Right hindlimb (tissue), 1 donor: ENCODE data around the gene PCDH9.
"Not testable (repeated sequence)": the region's sequence is repeated elsewhere in the genome, so short reads cannot be mapped to it uniquely, and the experiment has no call there.

Experiments
- DNase-seq: peaks from one replicate; pipeline ENCODE4 v3.0.0-alpha.2; 2018

Gene PCDH9

GRCh38 chr13:66821551-66821950, 408.6 kb downstream of the PCDH9 start:
- DNase-seq: no peak

DNA sequence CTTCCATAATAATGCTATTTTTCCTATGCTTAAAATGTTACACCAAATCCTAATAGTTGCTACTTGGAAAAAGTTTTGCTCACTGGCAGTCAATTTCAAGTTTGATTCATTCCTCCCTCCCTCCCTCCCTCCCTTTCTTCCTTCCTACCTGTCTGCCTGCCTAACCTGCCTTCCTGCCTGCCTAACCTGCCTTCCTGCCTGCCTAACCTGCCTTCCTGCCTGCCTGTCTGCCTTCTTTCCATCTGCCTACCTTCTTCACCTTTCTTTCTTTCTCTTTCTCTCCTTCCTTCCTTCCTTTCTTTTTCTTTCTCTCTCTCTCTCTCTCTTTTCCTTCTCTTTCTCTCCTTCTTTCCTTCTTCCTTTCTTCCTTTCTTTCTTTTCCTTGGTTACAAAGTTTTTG, 418.7 kb downstream of the PCDH9 start:
- no peak for DNase-seq

- DNase-seq: no peak
Observed at GRCh38 chr13:66809485-66809884, 420.7 kb downstream of the PCDH9 start.

DNA sequence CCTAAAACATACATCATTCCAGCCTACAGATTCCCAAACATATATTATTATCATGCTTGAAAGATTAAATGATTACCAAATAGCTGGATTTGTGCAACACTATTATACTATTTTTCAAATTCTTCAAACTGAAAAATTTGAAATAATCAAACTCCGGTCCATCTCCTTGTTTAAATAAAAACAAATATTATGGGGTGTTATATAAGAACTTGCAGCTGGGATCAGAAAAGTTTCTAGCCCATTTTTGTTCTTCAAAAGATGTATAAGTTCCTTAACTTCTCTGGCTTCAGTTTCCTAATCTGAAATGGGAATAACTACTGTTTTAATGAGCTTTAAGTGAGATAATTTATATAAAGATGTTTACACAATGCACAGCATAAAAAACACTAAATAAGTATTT, 422.9 kb downstream of the PCDH9 start:
- DNase-seq: no peak

DNA sequence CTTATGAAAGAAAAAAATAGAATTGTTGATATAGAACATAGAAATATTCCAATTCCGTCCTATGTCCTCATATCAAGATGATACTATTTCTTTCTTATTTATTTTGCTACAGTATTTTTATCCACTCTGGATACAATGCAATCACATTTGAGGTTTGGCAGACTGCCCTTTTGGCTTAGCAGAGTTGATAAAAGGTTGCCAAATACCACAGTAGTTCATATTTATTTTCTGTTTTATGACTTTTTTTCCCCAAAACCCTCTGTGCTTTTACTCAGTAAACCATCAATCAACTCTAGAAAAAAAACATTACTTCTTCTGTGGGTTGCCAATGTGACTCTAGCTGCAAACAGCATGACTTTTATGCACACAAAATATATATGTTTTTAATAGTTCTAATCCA, 424.5 kb downstream of the PCDH9 start:
- peak; percentile 38 for DNase-seq

- peak; percentile 36 for DNase-seq
Observed at GRCh38 chr13:66803808-66804456, 426.2 kb downstream of the PCDH9 start.

GRCh38 chr13:66803013-66803807, 426.9 kb downstream of the PCDH9 start:
- DNase-seq: no peak

DNA sequence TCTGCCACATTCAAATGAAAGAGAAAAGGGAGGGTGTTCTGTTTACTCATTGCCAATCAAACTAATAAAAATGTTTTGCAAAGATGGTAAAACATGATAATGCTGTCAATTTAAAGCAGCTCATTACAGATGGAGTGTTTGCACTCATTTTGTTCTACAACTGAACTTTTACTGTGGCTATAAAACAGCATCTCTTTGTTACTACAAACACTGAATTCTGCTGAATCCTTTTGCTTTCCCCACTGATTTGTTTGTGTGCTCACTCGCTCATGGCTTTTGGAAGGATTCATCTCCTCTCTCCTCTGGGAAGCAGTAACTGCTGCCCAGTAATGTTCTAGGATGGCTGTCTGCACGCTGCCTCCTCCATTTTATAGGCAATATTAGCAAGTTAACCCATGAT, 434.5 kb downstream of the PCDH9 start:
- DNase-seq: no peak

- DNase-seq: no peak
Observed at GRCh38 chr13:66794340-66795031, 435.6 kb downstream of the PCDH9 start.

GRCh38 chr13:66790861-66791260, 439.3 kb downstream of the PCDH9 start:
- DNase-seq: no peak

DNA sequence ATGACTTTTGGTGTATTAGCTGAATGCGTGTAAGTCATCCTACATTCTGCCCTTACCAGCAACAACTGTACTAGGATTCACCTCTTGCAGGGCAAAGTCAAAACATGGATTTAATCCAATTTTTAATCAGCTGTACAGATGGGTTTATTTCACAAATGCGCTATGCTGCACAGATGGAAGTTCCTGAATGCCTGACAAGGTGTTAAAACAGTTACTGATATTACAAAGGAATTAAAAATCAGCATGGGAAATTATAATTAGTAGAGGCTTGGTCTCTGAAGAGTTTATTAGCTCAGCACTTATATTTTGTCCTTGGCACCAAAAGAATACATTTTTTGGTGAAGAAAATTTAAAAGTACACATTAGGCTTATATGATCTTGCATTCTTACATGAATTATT, 448.9 kb downstream of the PCDH9 start:
- no peak for DNase-seq

DNA sequence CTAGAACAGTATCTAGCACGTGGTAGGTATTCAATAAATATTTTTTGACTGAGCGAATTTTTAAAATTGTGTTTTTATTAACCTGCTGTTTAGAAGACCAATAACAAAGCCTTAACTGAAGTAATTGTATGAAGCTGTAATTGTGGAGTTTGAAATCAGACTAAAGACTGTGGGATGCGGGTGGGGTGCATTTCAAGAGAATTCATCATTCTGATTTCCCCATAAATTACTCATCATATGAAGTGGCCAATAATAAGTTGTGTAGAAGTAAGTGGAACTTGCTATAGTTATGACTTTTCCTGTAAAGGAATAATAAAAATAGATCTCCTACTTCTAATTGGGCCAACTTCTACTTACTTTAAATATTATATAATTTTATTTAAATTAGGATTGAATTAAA, 449.3 kb downstream of the PCDH9 start:
- DNase-seq: no peak

DNA sequence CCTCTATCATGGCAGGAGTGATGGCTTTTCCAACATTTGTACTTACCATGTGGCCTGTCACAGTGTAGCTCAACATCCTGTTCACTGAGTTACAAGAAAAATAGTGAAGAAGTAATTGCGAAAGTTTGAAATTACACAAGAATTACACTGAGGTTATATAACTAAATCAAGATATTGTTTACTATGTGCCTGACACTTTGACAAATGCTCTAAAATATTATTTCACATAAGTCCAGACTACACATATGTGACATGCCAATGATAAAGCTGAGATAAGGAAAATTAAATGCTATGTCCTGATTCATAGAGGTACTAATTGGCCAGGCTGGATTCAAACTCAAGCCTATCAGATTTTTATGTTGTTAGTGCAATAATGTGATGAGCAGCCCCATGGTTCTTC, 451.7 kb downstream of the PCDH9 start:
- DNase-seq: no peak

- no peak for DNase-seq
Observed at GRCh38 chr13:66775196-66775595, 454.9 kb downstream of the PCDH9 start.

DNA sequence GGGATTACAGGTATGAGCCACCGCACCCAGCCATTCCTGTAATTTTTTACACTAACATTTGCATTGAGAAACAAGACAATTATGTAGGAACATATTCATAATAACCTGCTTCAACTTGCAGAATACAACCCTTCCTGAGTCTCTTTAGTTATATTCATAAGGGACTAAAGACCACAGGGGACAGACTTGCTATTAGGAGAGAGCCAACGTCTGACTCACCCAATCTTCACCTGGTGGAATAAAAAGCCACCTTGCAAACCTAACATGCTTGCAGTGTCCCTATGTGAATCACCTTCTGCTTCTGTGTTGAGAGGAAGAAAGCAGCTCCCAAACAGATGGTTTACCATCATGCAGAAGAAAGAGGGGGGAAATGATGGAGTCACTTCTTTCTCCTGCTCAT, 456.1 kb downstream of the PCDH9 start:
- no peak for DNase-seq

- no peak for DNase-seq
Observed at GRCh38 chr13:66765559-66765958, 464.6 kb downstream of the PCDH9 start.

DNA sequence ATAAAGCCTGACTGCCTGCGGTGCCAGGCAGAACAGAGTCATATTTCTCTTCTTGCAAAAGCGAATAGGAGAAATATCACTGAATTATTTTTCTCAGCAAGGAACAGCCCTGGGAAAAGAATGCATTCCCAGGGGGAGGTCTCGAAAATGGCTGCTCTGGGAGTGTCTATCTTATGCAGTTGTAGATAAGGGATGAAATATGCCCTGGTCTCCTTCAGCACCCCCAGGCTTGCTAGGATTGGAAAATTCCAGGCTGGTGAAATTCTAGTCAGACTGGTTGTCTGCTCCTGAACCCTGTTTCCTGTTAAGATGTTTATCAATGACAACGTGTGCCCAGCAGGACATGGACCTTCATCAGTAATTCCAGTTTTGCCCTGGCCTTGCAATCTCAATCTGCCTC, 469.5 kb downstream of the PCDH9 start:
- not testable (repeated sequence) for DNase-seq

GRCh38 chr13:66759919-66760318, 470.2 kb downstream of the PCDH9 start:
- no peak for DNase-seq

- no peak for DNase-seq
Observed at GRCh38 chr13:66751691-66752090, 478.4 kb downstream of the PCDH9 start.

GRCh38 chr13:66748712-66749111, 481.4 kb downstream of the PCDH9 start:
- no peak for DNase-seq

DNA sequence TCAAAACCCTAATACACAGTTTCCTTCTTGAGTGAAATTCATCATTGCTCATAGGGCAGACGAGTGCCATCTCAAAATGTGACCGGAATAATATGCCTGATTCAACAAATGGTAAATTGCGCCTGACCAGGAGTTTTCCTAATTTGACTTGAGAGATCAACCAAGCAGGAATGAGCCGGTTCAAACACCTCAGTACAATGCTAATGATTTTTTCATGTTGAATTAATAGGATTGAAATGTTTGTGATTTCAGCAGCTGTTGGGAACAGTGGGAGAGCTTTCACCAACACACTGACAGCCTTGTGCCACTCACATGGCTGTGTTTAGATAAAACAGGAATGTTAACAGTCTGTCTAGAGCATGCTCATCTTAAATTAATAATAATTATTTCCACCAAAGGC, 484.8 kb downstream of the PCDH9 start:
- DNase-seq: no peak

DNA sequence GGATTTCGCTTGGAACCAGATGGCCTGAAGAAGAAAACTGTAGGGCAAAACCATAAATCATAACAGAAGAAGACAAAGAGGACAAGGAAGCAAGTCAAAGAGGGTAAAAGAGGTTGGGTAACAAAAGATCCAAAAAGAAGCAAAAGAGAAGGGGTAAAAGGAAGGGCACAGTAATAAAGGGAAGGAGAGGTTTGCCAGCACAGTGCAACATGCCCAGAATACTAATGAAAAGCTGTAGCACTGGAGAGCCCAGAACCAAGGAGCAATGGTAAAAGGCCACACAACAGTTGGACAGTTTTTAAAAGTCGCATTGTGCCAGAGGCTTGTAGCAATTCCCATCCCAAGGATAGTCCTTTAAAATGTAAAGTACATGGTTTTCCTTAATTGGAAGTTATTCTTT, 506.6 kb downstream of the PCDH9 start:
- DNase-seq: no peak

DNA sequence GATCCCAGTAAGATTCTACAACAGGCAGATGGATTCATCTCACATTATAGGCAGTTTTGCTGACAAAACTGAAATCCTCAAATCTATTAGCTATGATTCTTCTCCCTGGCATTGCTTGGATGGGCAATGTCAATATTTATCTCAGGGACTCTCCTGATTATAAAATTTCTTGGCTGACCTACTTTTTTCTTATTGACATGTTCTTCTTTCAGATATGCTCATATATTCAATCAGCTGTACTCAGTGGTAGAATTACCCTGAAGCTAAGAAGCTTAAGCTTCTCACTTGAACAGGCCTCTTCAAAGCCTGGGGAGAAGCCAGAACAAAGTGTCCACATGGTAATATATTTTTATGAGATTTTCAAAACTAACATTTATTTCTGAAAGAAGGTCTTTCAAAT, 513.6 kb downstream of the PCDH9 start:
- no peak for DNase-seq

DNA sequence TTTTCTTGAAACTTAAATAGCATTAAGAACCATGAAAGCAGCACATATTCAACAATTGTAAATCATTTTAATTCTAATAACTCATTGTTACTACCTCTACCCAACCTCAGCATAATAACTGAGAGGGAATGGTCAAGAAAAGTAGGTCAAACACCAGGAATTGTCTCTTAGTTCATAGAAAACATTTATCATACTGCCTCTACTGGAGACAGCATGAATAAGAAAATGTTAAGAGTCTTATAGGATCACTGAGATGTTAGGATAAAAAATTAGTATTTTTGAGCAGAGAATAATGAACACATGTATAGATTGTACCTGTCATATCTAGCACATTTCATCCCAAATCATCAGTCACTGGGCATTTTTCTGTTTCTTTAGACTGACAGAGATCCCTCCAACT, 515.3 kb downstream of the PCDH9 start:
- no peak for DNase-seq
